HepG2 (cell line): ENCODE measurements around the gene CYB561. TPM values are rescaled to one million over a fixed set of nuclear protein-coding genes. Genes with fewer than 3 reads are reported as not detected.

Experiments used
- AGO1 ChIP-seq: fragments of 200-400 bp; formaldehyde crosslinking; IDR thresholded peaks from 2 replicates; pipeline ENCODE4 v1.6.1; 2017; ENCODE audit warnings: mild to moderate bottlenecking, low read depth, low read length, moderate library complexity; ENCODE audit not compliant: poor library complexity, severe bottlenecking
- SIX4 ChIP-seq: sonication (generic); formaldehyde crosslinking; IDR thresholded peaks from 2 replicates; pipeline ENCODE4 v1.4.0; 2020; ENCODE audit warnings: missing genetic modification reagents
- SRSF9 ChIP-seq: fragments of 200-400 bp; formaldehyde crosslinking; IDR thresholded peaks from 2 replicates; pipeline ENCODE4 v1.6.1; 2018; ENCODE audit warnings: borderline replicate concordance, mild to moderate bottlenecking, low read depth, low read length; ENCODE audit not compliant: insufficient read depth, poor library complexity, severe bottlenecking
- TP53 ChIP-seq: sonication (generic); formaldehyde crosslinking; conservative IDR thresholded peaks from 2 replicates; pipeline ENCODE4 v1.4.0; 2020; ENCODE audit warnings: missing genetic modification reagents
- ZNF713 ChIP-seq: sonication (generic); formaldehyde crosslinking; IDR thresholded peaks from 2 replicates; pipeline ENCODE4 v1.4.0; 2020; ENCODE audit warnings: mild to moderate bottlenecking, missing genetic modification reagents
- polyA plus RNA-seq, 8 experiments: library from polyadenylated mRNA; depleted of rRNA in 3 of 8; stranded (reverse) in 7 of 8; unstranded in 1 of 8; fragments of >200 nt; fragmentation: Illumina TruSeq in 4 of 8; extraction: Trizol in 4 of 8; gene quantifications; 2 replicates each; pipeline versions ENCODE4 v1.2.1 to v1.2.3, GENCODE V29; 2011 to 2016; ENCODE audit warnings: low read depth in 4 of 8, missing spikeins in 1 of 8, mixed read lengths in 1 of 8; ENCODE audit not compliant: insufficient read depth in 1 of 8
- total RNA-seq, 5 experiments: library from RNA; depleted of rRNA; stranded (reverse); fragments of >200 nt; fragmentation: Illumina TruSeq; extraction: Trizol; gene quantifications; 2 replicates each; pipeline ENCODE4 v1.2.3, GENCODE V29; 2016; ENCODE audit warnings: low read depth in 1 of 5
- TF ChIP-seq, protein P1 (sequence below): sonication (generic); formaldehyde crosslinking; IDR thresholded peaks from 2 replicates; pipeline ENCODE4 v1.5.1; 2020; ENCODE audit warnings: mild to moderate bottlenecking, missing genetic modification reagents, moderate library complexity
- TF ChIP-seq, protein P2 (sequence below): sonication (generic); formaldehyde crosslinking; IDR thresholded peaks from 2 replicates; pipeline ENCODE4 v1.4.0; 2020; ENCODE audit warnings: missing genetic modification reagents, borderline replicate concordance
- TF ChIP-seq, protein P3 (sequence below): sonication (generic); formaldehyde crosslinking; IDR thresholded peaks from 2 replicates; pipeline ENCODE4 v1.5.0; 2020; ENCODE audit warnings: mild to moderate bottlenecking, missing genetic modification reagents
- TF ChIP-seq, protein P4 (sequence below): sonication (generic); formaldehyde crosslinking; IDR thresholded peaks from 2 replicates; pipeline ENCODE4 v1.9.0; 2022; ENCODE audit warnings: low read depth, missing genetic modification reagents
- TF ChIP-seq, protein P5 (sequence below): sonication (generic); formaldehyde crosslinking; conservative IDR thresholded peaks from 2 replicates; pipeline ENCODE4 v1.8.0; 2022; ENCODE audit warnings: mild to moderate bottlenecking, moderate library complexity, missing genetic modification reagents
- TF ChIP-seq, protein P6 (sequence below): sonication (generic); formaldehyde crosslinking; IDR thresholded peaks from 2 replicates; pipeline ENCODE4 v1.8.1; 2023; ENCODE audit warnings: mild to moderate bottlenecking, missing genetic modification reagents

Gene CYB561
- total and polyA plus RNA-seq, 2 of the 13 experiments (the other 11 are each of a cell fraction or from before 2014, with no cell fraction given) = 1.5 to 6.7 TPM

DNA sequence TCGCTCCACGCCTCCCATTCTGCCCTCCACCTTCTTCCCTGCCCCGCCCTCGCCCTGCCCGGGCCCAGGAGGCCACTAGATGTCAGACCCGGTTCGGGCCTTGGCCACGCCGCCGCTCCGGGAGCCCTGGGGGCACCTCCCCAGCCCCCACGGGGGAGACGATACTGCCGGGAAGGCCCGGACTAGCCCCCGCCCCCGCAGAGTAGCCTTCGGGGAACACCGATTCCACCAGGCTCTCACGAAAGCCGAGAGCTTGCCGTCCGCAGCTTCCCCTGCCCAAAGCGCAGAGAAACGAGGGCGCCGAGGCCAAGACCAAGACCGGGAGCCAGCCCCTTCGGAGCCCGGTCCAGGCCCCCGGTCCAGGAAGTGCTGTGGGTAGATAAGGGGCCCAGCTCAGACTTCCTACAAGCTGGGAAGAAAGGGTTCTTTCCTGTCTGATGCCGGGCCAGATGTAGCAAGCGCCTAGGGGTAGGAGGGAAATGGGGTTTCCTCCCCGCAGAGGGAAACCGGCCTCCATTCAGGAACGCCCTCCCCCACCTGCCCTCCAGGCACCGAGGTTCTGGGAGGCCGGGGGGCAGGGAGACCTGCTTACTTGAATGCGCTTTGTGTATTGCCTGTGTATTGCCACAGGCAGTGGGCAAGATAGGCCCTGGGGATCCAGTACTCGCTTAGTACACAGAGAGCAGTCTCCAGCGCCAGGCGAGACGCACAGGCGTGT is 806 bp upstream of the CYB561 start (continued):
- TF ChIP-seq, protein P1, sequence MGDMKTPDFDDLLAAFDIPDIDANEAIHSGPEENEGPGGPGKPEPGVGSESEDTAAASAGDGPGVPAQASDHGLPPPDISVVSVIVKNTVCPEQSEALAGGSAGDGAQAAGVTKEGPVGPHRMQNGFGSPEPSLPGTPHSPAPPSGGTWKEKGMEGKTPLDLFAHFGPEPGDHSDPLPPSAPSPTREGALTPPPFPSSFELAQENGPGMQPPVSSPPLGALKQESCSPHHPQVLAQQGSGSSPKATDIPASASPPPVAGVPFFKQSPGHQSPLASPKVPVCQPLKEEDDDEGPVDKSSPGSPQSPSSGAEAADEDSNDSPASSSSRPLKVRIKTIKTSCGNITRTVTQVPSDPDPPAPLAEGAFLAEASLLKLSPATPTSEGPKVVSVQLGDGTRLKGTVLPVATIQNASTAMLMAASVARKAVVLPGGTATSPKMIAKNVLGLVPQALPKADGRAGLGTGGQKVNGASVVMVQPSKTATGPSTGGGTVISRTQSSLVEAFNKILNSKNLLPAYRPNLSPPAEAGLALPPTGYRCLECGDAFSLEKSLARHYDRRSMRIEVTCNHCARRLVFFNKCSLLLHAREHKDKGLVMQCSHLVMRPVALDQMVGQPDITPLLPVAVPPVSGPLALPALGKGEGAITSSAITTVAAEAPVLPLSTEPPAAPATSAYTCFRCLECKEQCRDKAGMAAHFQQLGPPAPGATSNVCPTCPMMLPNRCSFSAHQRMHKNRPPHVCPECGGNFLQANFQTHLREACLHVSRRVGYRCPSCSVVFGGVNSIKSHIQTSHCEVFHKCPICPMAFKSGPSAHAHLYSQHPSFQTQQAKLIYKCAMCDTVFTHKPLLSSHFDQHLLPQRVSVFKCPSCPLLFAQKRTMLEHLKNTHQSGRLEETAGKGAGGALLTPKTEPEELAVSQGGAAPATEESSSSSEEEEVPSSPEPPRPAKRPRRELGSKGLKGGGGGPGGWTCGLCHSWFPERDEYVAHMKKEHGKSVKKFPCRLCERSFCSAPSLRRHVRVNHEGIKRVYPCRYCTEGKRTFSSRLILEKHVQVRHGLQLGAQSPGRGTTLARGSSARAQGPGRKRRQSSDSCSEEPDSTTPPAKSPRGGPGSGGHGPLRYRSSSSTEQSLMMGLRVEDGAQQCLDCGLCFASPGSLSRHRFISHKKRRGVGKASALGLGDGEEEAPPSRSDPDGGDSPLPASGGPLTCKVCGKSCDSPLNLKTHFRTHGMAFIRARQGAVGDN (CRISPR knock-in tag) = peak; percentile 22; the same call in 1 of the 2 replicates
- TF ChIP-seq AGO1 (peak; percentile 0), ZNF713 (CRISPR knock-in tag) (no peak), SIX4 (CRISPR knock-in tag) (no peak), TP53 (CRISPR knock-in tag) (no peak), SRSF9 (no peak)
- TF ChIP-seq, protein P2, sequence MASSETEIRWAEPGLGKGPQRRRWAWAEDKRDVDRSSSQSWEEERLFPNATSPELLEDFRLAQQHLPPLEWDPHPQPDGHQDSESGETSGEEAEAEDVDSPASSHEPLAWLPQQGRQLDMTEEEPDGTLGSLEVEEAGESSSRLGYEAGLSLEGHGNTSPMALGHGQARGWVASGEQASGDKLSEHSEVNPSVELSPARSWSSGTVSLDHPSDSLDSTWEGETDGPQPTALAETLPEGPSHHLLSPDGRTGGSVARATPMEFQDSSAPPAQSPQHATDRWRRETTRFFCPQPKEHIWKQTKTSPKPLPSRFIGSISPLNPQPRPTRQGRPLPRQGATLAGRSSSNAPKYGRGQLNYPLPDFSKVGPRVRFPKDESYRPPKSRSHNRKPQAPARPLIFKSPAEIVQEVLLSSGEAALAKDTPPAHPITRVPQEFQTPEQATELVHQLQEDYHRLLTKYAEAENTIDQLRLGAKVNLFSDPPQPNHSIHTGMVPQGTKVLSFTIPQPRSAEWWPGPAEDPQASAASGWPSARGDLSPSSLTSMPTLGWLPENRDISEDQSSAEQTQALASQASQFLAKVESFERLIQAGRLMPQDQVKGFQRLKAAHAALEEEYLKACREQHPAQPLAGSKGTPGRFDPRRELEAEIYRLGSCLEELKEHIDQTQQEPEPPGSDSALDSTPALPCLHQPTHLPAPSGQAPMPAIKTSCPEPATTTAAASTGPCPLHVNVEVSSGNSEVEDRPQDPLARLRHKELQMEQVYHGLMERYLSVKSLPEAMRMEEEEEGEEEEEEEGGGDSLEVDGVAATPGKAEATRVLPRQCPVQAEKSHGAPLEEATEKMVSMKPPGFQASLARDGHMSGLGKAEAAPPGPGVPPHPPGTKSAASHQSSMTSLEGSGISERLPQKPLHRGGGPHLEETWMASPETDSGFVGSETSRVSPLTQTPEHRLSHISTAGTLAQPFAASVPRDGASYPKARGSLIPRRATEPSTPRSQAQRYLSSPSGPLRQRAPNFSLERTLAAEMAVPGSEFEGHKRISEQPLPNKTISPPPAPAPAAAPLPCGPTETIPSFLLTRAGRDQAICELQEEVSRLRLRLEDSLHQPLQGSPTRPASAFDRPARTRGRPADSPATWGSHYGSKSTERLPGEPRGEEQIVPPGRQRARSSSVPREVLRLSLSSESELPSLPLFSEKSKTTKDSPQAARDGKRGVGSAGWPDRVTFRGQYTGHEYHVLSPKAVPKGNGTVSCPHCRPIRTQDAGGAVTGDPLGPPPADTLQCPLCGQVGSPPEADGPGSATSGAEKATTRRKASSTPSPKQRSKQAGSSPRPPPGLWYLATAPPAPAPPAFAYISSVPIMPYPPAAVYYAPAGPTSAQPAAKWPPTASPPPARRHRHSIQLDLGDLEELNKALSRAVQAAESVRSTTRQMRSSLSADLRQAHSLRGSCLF (CRISPR knock-in tag) = no peak
- TF ChIP-seq, protein P3, sequence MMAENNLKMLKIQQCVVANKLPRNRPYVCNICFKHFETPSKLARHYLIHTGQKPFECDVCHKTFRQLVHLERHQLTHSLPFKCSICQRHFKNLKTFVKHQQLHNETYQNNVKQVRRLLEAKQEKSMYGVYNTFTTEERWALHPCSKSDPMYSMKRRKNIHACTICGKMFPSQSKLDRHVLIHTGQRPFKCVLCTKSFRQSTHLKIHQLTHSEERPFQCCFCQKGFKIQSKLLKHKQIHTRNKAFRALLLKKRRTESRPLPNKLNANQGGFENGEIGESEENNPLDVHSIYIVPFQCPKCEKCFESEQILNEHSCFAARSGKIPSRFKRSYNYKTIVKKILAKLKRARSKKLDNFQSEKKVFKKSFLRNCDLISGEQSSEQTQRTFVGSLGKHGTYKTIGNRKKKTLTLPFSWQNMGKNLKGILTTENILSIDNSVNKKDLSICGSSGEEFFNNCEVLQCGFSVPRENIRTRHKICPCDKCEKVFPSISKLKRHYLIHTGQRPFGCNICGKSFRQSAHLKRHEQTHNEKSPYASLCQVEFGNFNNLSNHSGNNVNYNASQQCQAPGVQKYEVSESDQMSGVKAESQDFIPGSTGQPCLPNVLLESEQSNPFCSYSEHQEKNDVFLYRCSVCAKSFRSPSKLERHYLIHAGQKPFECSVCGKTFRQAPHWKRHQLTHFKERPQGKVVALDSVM = no peak
- TF ChIP-seq, protein P4, sequence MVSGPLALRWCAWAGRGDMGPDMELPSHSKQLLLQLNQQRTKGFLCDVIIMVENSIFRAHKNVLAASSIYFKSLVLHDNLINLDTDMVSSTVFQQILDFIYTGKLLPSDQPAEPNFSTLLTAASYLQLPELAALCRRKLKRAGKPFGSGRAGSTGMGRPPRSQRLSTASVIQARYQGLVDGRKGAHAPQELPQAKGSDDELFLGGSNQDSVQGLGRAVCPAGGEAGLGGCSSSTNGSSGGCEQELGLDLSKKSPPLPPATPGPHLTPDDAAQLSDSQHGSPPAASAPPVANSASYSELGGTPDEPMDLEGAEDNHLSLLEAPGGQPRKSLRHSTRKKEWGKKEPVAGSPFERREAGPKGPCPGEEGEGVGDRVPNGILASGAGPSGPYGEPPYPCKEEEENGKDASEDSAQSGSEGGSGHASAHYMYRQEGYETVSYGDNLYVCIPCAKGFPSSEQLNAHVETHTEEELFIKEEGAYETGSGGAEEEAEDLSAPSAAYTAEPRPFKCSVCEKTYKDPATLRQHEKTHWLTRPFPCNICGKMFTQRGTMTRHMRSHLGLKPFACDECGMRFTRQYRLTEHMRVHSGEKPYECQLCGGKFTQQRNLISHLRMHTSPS (CRISPR knock-in tag) = no peak
- TF ChIP-seq, protein P5, sequence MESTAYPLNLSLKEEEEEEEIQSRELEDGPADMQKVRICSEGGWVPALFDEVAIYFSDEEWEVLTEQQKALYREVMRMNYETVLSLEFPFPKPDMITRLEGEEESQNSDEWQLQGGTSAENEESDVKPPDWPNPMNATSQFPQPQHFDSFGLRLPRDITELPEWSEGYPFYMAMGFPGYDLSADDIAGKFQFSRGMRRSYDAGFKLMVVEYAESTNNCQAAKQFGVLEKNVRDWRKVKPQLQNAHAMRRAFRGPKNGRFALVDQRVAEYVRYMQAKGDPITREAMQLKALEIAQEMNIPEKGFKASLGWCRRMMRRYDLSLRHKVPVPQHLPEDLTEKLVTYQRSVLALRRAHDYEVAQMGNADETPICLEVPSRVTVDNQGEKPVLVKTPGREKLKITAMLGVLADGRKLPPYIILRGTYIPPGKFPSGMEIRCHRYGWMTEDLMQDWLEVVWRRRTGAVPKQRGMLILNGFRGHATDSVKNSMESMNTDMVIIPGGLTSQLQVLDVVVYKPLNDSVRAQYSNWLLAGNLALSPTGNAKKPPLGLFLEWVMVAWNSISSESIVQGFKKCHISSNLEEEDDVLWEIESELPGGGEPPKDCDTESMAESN (CRISPR knock-in tag) = no peak
- TF ChIP-seq, protein P6, sequence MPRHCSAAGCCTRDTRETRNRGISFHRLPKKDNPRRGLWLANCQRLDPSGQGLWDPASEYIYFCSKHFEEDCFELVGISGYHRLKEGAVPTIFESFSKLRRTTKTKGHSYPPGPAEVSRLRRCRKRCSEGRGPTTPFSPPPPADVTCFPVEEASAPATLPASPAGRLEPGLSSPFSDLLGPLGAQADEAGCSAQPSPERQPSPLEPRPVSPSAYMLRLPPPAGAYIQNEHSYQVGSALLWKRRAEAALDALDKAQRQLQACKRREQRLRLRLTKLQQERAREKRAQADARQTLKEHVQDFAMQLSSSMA (CRISPR knock-in tag) = no peak
